NT2/D1 (cell line): ENCODE measurements around the gene METRNL.

Experiments used
- YY1 ChIP-seq: IDR thresholded peaks from 2 replicates; pipeline ENCODE4 v1.6.1; 2011; ENCODE audit not compliant: insufficient read length, insufficient read depth
- ZNF274 ChIP-seq: IDR thresholded peaks from 2 replicates; pipeline ENCODE4 v1.6.1; 2011; ENCODE audit warnings: mild to moderate bottlenecking, low read depth, low read length

DNA sequence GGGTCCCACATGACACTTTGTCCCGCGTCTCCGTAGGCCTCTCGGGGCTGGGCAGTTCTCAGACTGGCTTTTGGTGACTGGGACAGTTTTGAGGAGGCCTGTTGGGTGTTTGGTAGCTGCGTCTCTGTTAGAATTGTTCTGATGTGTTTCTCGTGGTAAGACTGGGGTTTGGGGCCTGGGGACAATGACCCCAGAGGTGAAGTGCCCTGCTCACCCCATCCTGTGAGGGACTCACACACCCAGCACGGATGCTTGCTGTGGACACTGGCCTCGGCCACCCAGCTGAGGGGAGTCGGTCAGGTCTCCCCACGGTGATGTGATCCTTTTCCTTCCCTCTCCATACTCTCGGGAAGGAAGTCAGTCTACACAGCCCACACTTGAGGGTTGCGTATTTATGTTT, 50.3 kb downstream of the METRNL start:
- no peak for TF ChIP-seq YY1
- TF ChIP-seq ZNF274, result no peak
